ENCODE results near the gene PTPN14.

Gene PTPN14

GRCh38 chr1:214469290-214469689 lies 82.1 kb downstream of the PTPN14 start:
- Histone ChIP-seq H3K36me3 (ENCODE audit: control insufficient read depth in 1 of 2, insufficient read depth in 2 of 2, low read length in 2 of 2) (no peaks in the 10 kb centered on the region), H3K27ac (ENCODE audit: low read depth, low read length) (no peak overlapping the region), H3K4me1 (ENCODE audit: control insufficient read depth in 1 of 2, insufficient read depth in 2 of 2, low read length in 2 of 2) (no peaks in the 10 kb centered on the region), H3K4me3 (ENCODE audit: low read depth in 1 of 2, low read length in 2 of 2) (no peak overlapping the region), H3K9ac (ENCODE audit: low read depth in 1 of 2, low read length in 2 of 2) (no peak overlapping the region), H3K9me3 (ENCODE audit: control insufficient read depth in 1 of 2, low read length in 2 of 2) (no peaks in the 10 kb centered on the region), H3K27me3 (ENCODE audit: control insufficient read depth in 1 of 2, insufficient read depth in 2 of 2, low read length in 2 of 2) (no peaks in the 10 kb centered on the region)

- Histone ChIP-seq H3K27ac (ENCODE audit: low read depth, low read length) (no peak overlapping the region), H3K9me3 (ENCODE audit: control insufficient read depth in 1 of 2, low read length in 2 of 2) (no peaks in the 10 kb centered on the region), H3K9ac (ENCODE audit: low read depth in 1 of 2, low read length in 2 of 2) (no peak overlapping the region), H3K4me3 (ENCODE audit: low read depth in 1 of 2, low read length in 2 of 2) (no peak overlapping the region), H3K4me1 (ENCODE audit: control insufficient read depth in 1 of 2, insufficient read depth in 2 of 2, low read length in 2 of 2) (no peaks in the 10 kb centered on the region), H3K27me3 (ENCODE audit: control insufficient read depth in 1 of 2, insufficient read depth in 2 of 2, low read length in 2 of 2) (no peaks in the 10 kb centered on the region), H3K36me3 (ENCODE audit: control insufficient read depth in 1 of 2, insufficient read depth in 2 of 2, low read length in 2 of 2) (peaks cover 0 to 3% of the 10 kb centered on the region in 2 donors)
Measured at GRCh38 chr1:214467078-214467585, 84.3 kb downstream of the PTPN14 start.

- no peak overlapping the region for H3K9ac ChIP-seq (ENCODE audit: low read depth in 1 of 2, low read length in 2 of 2)
- H3K27me3 ChIP-seq (ENCODE audit: control insufficient read depth in 1 of 2, insufficient read depth in 2 of 2, low read length in 2 of 2) = no peaks in the 10 kb centered on the region
- no peak overlapping the region for H3K27ac ChIP-seq (ENCODE audit: low read depth, low read length)
- H3K9me3 ChIP-seq (ENCODE audit: control insufficient read depth in 1 of 2, low read length in 2 of 2) = no peaks in the 10 kb centered on the region
- H3K4me1 ChIP-seq (ENCODE audit: control insufficient read depth in 1 of 2, insufficient read depth in 2 of 2, low read length in 2 of 2) = no peaks in the 10 kb centered on the region
- peaks cover 0 to 3% of the 10 kb centered on the region in 2 donors for H3K36me3 ChIP-seq (ENCODE audit: control insufficient read depth in 1 of 2, insufficient read depth in 2 of 2, low read length in 2 of 2)
- H3K4me3 ChIP-seq (ENCODE audit: low read depth in 1 of 2, low read length in 2 of 2) = no peak overlapping the region
Measured at GRCh38 chr1:214466403-214467077, 84.9 kb downstream of the PTPN14 start.

GRCh38 chr1:214464445-214465287 lies 86.7 kb downstream of the PTPN14 start:
- Histone ChIP-seq H3K4me1 (ENCODE audit: control insufficient read depth in 1 of 2, insufficient read depth in 2 of 2, low read length in 2 of 2) (no peaks in the 10 kb centered on the region), H3K27me3 (ENCODE audit: control insufficient read depth in 1 of 2, insufficient read depth in 2 of 2, low read length in 2 of 2) (no peaks in the 10 kb centered on the region), H3K27ac (ENCODE audit: low read depth, low read length) (no peak overlapping the region), H3K36me3 (ENCODE audit: control insufficient read depth in 1 of 2, insufficient read depth in 2 of 2, low read length in 2 of 2) (peaks cover 0 to 3% of the 10 kb centered on the region in 2 donors), H3K4me3 (ENCODE audit: low read depth in 1 of 2, low read length in 2 of 2) (no peak overlapping the region), H3K9ac (ENCODE audit: low read depth in 1 of 2, low read length in 2 of 2) (no peak overlapping the region), H3K9me3 (ENCODE audit: control insufficient read depth in 1 of 2, low read length in 2 of 2) (no peaks in the 10 kb centered on the region)

GRCh38 chr1:214463596-214463995 lies 87.8 kb downstream of the PTPN14 start:
- no peak overlapping the region for H3K4me3 ChIP-seq (ENCODE audit: low read depth in 1 of 2, low read length in 2 of 2)
- no peak overlapping the region for H3K9ac ChIP-seq (ENCODE audit: low read depth in 1 of 2, low read length in 2 of 2)
- no peaks in the 10 kb centered on the region for H3K27me3 ChIP-seq (ENCODE audit: control insufficient read depth in 1 of 2, insufficient read depth in 2 of 2, low read length in 2 of 2)
- H3K4me1 ChIP-seq (ENCODE audit: control insufficient read depth in 1 of 2, insufficient read depth in 2 of 2, low read length in 2 of 2) = no peaks in the 10 kb centered on the region
- no peak overlapping the region for H3K27ac ChIP-seq (ENCODE audit: low read depth, low read length)
- no peaks in the 10 kb centered on the region for H3K9me3 ChIP-seq (ENCODE audit: control insufficient read depth in 1 of 2, low read length in 2 of 2)
- H3K36me3 ChIP-seq (ENCODE audit: control insufficient read depth in 1 of 2, insufficient read depth in 2 of 2, low read length in 2 of 2) = peaks cover 0 to 3% of the 10 kb centered on the region in 2 donors

- Histone ChIP-seq H3K36me3 (ENCODE audit: control insufficient read depth in 1 of 2, insufficient read depth in 2 of 2, low read length in 2 of 2) (peaks cover 0 to 3% of the 10 kb centered on the region in 2 donors), H3K4me3 (ENCODE audit: low read depth in 1 of 2, low read length in 2 of 2) (no peak overlapping the region), H3K27me3 (ENCODE audit: control insufficient read depth in 1 of 2, insufficient read depth in 2 of 2, low read length in 2 of 2) (no peaks in the 10 kb centered on the region), H3K9me3 (ENCODE audit: control insufficient read depth in 1 of 2, low read length in 2 of 2) (no peaks in the 10 kb centered on the region), H3K9ac (ENCODE audit: low read depth in 1 of 2, low read length in 2 of 2) (no peak overlapping the region), H3K4me1 (ENCODE audit: control insufficient read depth in 1 of 2, insufficient read depth in 2 of 2, low read length in 2 of 2) (no peaks in the 10 kb centered on the region), H3K27ac (ENCODE audit: low read depth, low read length) (no peak overlapping the region)
Measured at GRCh38 chr1:214462882-214463281, 88.5 kb downstream of the PTPN14 start.

GRCh38 chr1:214461305-214461704 lies 90.1 kb downstream of the PTPN14 start:
- Histone ChIP-seq H3K27ac (ENCODE audit: low read depth, low read length) (no peak overlapping the region), H3K4me3 (ENCODE audit: low read depth in 1 of 2, low read length in 2 of 2) (no peak overlapping the region), H3K9me3 (ENCODE audit: control insufficient read depth in 1 of 2, low read length in 2 of 2) (no peaks in the 10 kb centered on the region), H3K4me1 (ENCODE audit: control insufficient read depth in 1 of 2, insufficient read depth in 2 of 2, low read length in 2 of 2) (no peaks in the 10 kb centered on the region), H3K36me3 (ENCODE audit: control insufficient read depth in 1 of 2, insufficient read depth in 2 of 2, low read length in 2 of 2) (peaks cover 0 to 3% of the 10 kb centered on the region in 2 donors), H3K9ac (ENCODE audit: low read depth in 1 of 2, low read length in 2 of 2) (no peak overlapping the region), H3K27me3 (ENCODE audit: control insufficient read depth in 1 of 2, insufficient read depth in 2 of 2, low read length in 2 of 2) (no peaks in the 10 kb centered on the region)

- Histone ChIP-seq H3K4me1 (ENCODE audit: control insufficient read depth in 1 of 2, insufficient read depth in 2 of 2, low read length in 2 of 2) (no peaks in the 10 kb centered on the region), H3K4me3 (ENCODE audit: low read depth in 1 of 2, low read length in 2 of 2) (no peak overlapping the region), H3K27me3 (ENCODE audit: control insufficient read depth in 1 of 2, insufficient read depth in 2 of 2, low read length in 2 of 2) (no peaks in the 10 kb centered on the region), H3K9ac (ENCODE audit: low read depth in 1 of 2, low read length in 2 of 2) (no peak overlapping the region), H3K27ac (ENCODE audit: low read depth, low read length) (no peak overlapping the region), H3K9me3 (ENCODE audit: control insufficient read depth in 1 of 2, low read length in 2 of 2) (no peaks in the 10 kb centered on the region), H3K36me3 (ENCODE audit: control insufficient read depth in 1 of 2, insufficient read depth in 2 of 2, low read length in 2 of 2) (peaks cover 0 to 3% of the 10 kb centered on the region in 2 donors)
Measured at GRCh38 chr1:214460304-214460916, 91.0 kb downstream of the PTPN14 start.

GRCh38 chr1:214459895-214460294 lies 91.5 kb downstream of the PTPN14 start:
- Histone ChIP-seq H3K9ac (ENCODE audit: low read depth in 1 of 2, low read length in 2 of 2) (no peak overlapping the region), H3K9me3 (ENCODE audit: control insufficient read depth in 1 of 2, low read length in 2 of 2) (no peaks in the 10 kb centered on the region), H3K27ac (ENCODE audit: low read depth, low read length) (no peak overlapping the region), H3K4me3 (ENCODE audit: low read depth in 1 of 2, low read length in 2 of 2) (no peak overlapping the region), H3K4me1 (ENCODE audit: control insufficient read depth in 1 of 2, insufficient read depth in 2 of 2, low read length in 2 of 2) (no peaks in the 10 kb centered on the region), H3K36me3 (ENCODE audit: control insufficient read depth in 1 of 2, insufficient read depth in 2 of 2, low read length in 2 of 2) (peaks cover 0 to 3% of the 10 kb centered on the region in 2 donors), H3K27me3 (ENCODE audit: control insufficient read depth in 1 of 2, insufficient read depth in 2 of 2, low read length in 2 of 2) (no peaks in the 10 kb centered on the region)

- no peak overlapping the region for H3K27ac ChIP-seq (ENCODE audit: low read depth, low read length)
- peaks cover 0 to 2% of the 10 kb centered on the region in 2 donors for H3K36me3 ChIP-seq (ENCODE audit: control insufficient read depth in 1 of 2, insufficient read depth in 2 of 2, low read length in 2 of 2)
- no peaks in the 10 kb centered on the region for H3K9me3 ChIP-seq (ENCODE audit: control insufficient read depth in 1 of 2, low read length in 2 of 2)
- H3K9ac ChIP-seq (ENCODE audit: low read depth in 1 of 2, low read length in 2 of 2) = no peak overlapping the region
- H3K27me3 ChIP-seq (ENCODE audit: control insufficient read depth in 1 of 2, insufficient read depth in 2 of 2, low read length in 2 of 2) = no peaks in the 10 kb centered on the region
- H3K4me3 ChIP-seq (ENCODE audit: low read depth in 1 of 2, low read length in 2 of 2) = no peak overlapping the region
- H3K4me1 ChIP-seq (ENCODE audit: control insufficient read depth in 1 of 2, insufficient read depth in 2 of 2, low read length in 2 of 2) = no peaks in the 10 kb centered on the region
Measured at GRCh38 chr1:214458541-214458940, 92.9 kb downstream of the PTPN14 start.
